NK-92 (cell line): ENCODE results near the gene LRRC73.
"Not testable (repeated sequence)": the region's sequence is repeated elsewhere in the genome, so short reads cannot be mapped to it uniquely, and the experiment has no call there.

ENCODE experiments used
- DNase-seq: peaks from one replicate; lab custom pipeline; 2025; ENCODE audit not compliant: unreplicated experiment; lab: John Stamatoyannopoulos, UW

Gene LRRC73

GRCh38 chr6:43509984-43510826 is at the start of gene LRRC73:
TSS of gene LRRC73 (minus strand) at chr6:43510346. CDS start at chr6:43509785, 561 bp downstream.
- no peak for DNase-seq

GRCh38 chr6:43559328-43559727 is 49.2 kb upstream of the LRRC73 start:
- DNase-seq, result no peak

GRCh38 chr6:43557620-43558019 is 47.5 kb upstream of the LRRC73 start:
- DNase-seq, result not testable (repeated sequence)

GRCh38 chr6:43547222-43547621 is 37.1 kb upstream of the LRRC73 start:
- DNase-seq, result no peak

GRCh38 chr6:43544461-43544860 is 34.3 kb upstream of the LRRC73 start:
- DNase-seq, result no peak

GRCh38 chr6:43541774-43542471 is 31.8 kb upstream of the LRRC73 start:
- no peak for DNase-seq

- no peak for DNase-seq
Observed at GRCh38 chr6:43540507-43540906, 30.4 kb upstream of the LRRC73 start.

- not testable (repeated sequence) for DNase-seq
Observed at GRCh38 chr6:43539409-43539808, 29.3 kb upstream of the LRRC73 start.

- not testable (repeated sequence) for DNase-seq
Observed at GRCh38 chr6:43538986-43539385, 28.8 kb upstream of the LRRC73 start.

GRCh38 chr6:43532201-43532600 is 22.1 kb upstream of the LRRC73 start:
- no peak for DNase-seq

- DNase-seq, result no peak
Observed at GRCh38 chr6:43524483-43524961, 14.4 kb upstream of the LRRC73 start.

- no peak for DNase-seq
Observed at GRCh38 chr6:43523284-43523683, 13.1 kb upstream of the LRRC73 start.

GRCh38 chr6:43522547-43523261 is 12.6 kb upstream of the LRRC73 start:
- DNase-seq, result no peak

GRCh38 chr6:43521836-43522235 is 11.7 kb upstream of the LRRC73 start:
- DNase-seq, result no peak

GRCh38 chr6:43520097-43520496 is 10.0 kb upstream of the LRRC73 start:
- DNase-seq, result no peak

- no peak for DNase-seq
Observed at GRCh38 chr6:43517505-43518357, 7.6 kb upstream of the LRRC73 start.

- peak; percentile 74 for DNase-seq
Observed at GRCh38 chr6:43516697-43517504, 6.8 kb upstream of the LRRC73 start, which contains the start of the genes POLR1C and YIPF3. TSS of gene POLR1C (plus strand) at chr6:43517089. CDS start at chr6:43517110, 21 bp downstream. TSS of gene YIPF3 (minus strand) at chr6:43516926. CDS start at chr6:43516807, 119 bp downstream.

- no peak for DNase-seq
Observed at GRCh38 chr6:43516367-43516696, 6.2 kb upstream of the LRRC73 start.

- DNase-seq, result no peak
Observed at GRCh38 chr6:43515808-43516207, 5.7 kb upstream of the LRRC73 start.
